BLaER1 treated with 17β-estradiol and CSF1 and Interleukin-3, amounts not matched to agents 10 nM and 100 nM (cell line): Measurements from ENCODE around the gene CEP83.

Experiments
- H3K27ac ChIP-seq, 11 experiments: shearing (Covaris generic); formaldehyde crosslinking; 2 replicates each; pipeline ENCODE4 v1.8.1; 2022
- H3K27me3 ChIP-seq, 11 experiments: shearing (Covaris generic); formaldehyde crosslinking; 2 replicates each; pipeline ENCODE4 v1.8.1; 2022
- H3K36me3 ChIP-seq, 11 experiments: shearing (Covaris generic); formaldehyde crosslinking; 2 replicates each; pipeline ENCODE4 v1.8.1; 2022
- H3K4me1 ChIP-seq, 10 experiments: shearing (Covaris generic); formaldehyde crosslinking; 2 replicates each; pipeline ENCODE4 v1.8.1; 2022
- H3K4me2 ChIP-seq, 11 experiments: shearing (Covaris generic); formaldehyde crosslinking; 2 replicates each; pipeline ENCODE4 v1.8.1; 2022
- H3K4me3 ChIP-seq, 10 experiments: shearing (Covaris generic); formaldehyde crosslinking; 2 replicates each; pipeline ENCODE4 v1.8.1; 2022
- H3K9ac ChIP-seq, 11 experiments: shearing (Covaris generic); formaldehyde crosslinking; 2 replicates each; pipeline ENCODE4 v1.8.1; 2022
- H3K9me3 ChIP-seq, 11 experiments: shearing (Covaris generic); formaldehyde crosslinking; replicated peaks in 1 of 11; 2 replicates each; pipeline ENCODE4 v1.8.1; 2022
- H4K20me1 ChIP-seq, 11 experiments: shearing (Covaris generic); formaldehyde crosslinking; 2 replicates each; pipeline ENCODE4 v1.8.1; 2022
- Cebpa-rat ChIP-seq, 11 experiments: shearing (Covaris generic); IDR thresholded peaks; 2 replicates each; pipeline ENCODE4 v1.8.1; 2022

The CEP83 gene

GRCh38 chr12:94265539-94265938, 194.1 kb downstream of the CEP83 start:
- peak overlapping the region in 2 of 11 experiments; percentile 71 to 73; a peak in 2 of 22 replicates for H3K27ac ChIP-seq
- H3K4me2 ChIP-seq, result peak overlapping the region in 7 of 11 experiments; percentile 77 to 90 (median 84); a peak in 11 of 22 replicates
- H3K27me3 ChIP-seq, result 0 out of 22 replicates have a peak, but pooled peaks cover 0 to 4% (median 0%) of the 10 kb centered on the region in 11 experiments
- no peaks in the 10 kb centered on the region for H4K20me1 ChIP-seq
- H3K4me3 ChIP-seq, result no peak overlapping the region
- no peaks in the 10 kb centered on the region for H3K9me3 ChIP-seq
- H3K9ac ChIP-seq, result no peak overlapping the region
- no peak for TF ChIP-seq Cebpa-rat (IDR thresholded peaks at IDR 0.05)
- peaks cover 51 to 70% (median 60%) of the 10 kb centered on the region in 10 experiments for H3K4me1 ChIP-seq
- peaks cover 0 to 11% (median 0%) of the 10 kb centered on the region in 11 experiments; a peak in 5 of 22 replicates for H3K36me3 ChIP-seq

GRCh38 chr12:94264736-94265485, 194.8 kb downstream of the CEP83 start:
- TF ChIP-seq Cebpa-rat (IDR thresholded peaks at IDR 0.05), result no peak
- Histone ChIP-seq H4K20me1 (no peaks in the 10 kb centered on the region), H3K36me3 (peaks cover 0 to 17% (median 0%) of the 10 kb centered on the region in 11 experiments; a peak in 7 of 22 replicates), H3K4me1 (peaks cover 51 to 70% (median 60%) of the 10 kb centered on the region in 10 experiments), H3K27ac (no peak overlapping the region), H3K4me3 (no peak overlapping the region), H3K27me3 (0 out of 22 replicates have a peak, but pooled peaks cover 0 to 4% (median 0%) of the 10 kb centered on the region in 11 experiments), H3K9ac (no peak overlapping the region), H3K4me2 (peak overlapping the region in 1 of 11 experiments; percentile 80; a peak in 2 of 22 replicates), H3K9me3 (no peaks in the 10 kb centered on the region)

DNA sequence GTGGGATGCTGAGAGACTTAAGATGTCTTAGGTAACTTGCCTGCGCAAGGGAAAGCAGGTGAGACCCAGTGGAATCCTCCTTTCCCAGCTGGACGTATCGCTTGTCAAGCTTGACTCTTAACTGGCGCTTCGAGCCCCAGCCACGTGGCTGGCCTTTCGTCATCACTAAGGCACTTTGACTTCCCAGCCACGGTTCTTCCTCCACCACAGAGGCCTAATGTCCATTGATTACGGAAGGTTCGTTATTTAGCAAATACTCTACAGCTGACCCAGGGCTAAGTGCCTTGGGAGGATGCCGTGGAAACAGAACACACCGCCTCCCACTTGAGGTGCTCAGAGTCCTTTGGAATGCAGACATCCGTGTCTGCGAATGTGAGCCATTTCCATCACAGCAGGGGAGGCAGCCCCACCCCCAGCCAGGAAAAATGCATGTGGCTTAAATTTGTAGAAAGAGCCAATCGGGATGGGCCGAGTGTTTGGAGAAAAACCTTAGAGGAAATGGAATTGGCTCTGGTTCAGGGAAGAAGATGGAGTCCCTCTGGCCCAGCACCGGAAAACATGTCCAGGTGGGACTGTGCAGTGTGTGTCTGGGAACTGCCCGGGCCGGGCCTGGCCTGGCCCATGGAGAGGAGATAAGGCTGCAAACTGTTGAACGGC, 195.6 kb downstream of the CEP83 start:
- H3K4me3 ChIP-seq, result 0 out of 20 replicates have a peak overlapping the region, but pooled peaks of 1 of the 10 experiments have one; percentile 1
- H3K27ac ChIP-seq, result peak overlapping the region in 6 of 11 experiments; percentile 61 to 77 (median 75); a peak in 12 of 22 replicates
- H3K4me2 ChIP-seq, result peak overlapping the region; percentile 71 to 96 (median 87)
- H4K20me1 ChIP-seq, result no peaks in the 10 kb centered on the region
- no peaks in the 10 kb centered on the region for H3K9me3 ChIP-seq
- peaks cover 0 to 22% (median 0%) of the 10 kb centered on the region in 11 experiments; a peak in 7 of 22 replicates for H3K36me3 ChIP-seq
- no peak for TF ChIP-seq Cebpa-rat (IDR thresholded peaks at IDR 0.05)
- 0 out of 22 replicates have a peak, but pooled peaks cover 0 to 4% (median 0%) of the 10 kb centered on the region in 11 experiments for H3K27me3 ChIP-seq
- peak overlapping the region in 2 of 11 experiments; percentile 18 to 73; a peak in 1 of 22 replicates for H3K9ac ChIP-seq
- peaks cover 51 to 70% (median 60%) of the 10 kb centered on the region in 10 experiments for H3K4me1 ChIP-seq

DNA sequence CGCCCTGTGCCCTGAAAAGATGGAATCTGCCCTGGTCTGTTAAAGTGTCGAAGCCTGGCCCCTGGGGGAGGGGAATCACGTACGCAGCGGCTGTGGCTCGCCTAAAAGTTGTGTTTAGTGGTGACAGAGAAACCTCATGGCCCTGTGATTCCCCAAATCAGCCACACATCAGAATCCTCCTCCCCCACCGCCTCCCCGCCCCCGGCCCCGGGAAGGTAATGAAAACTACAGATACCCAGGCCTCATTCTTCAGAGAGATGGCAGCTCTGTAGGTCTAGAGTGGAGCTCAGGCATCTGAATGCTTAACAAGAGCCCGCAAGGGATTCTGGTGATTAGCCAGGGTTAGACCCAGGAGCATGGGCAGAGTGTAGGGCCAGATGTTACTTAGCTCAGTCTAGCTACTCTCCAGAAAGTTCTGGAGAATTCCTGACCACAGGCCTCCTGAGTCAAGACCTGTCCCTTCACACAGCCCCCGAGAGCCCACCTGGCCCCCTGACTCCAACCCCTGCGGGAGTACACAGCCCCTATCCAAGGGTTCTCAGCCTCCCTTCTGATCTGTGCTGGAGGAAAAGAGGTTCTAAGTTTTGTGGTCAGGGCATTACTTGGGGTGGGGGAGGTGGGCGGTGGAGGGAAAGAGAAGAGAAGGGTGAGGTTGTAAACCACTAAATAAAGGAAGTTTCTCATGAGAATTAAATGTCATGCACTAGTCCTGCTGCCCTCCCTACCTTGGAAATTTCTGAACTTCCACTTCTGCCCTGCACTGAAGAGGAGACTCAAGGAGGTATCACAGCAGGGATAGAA, 196.5 kb downstream of the CEP83 start:
- no peaks in the 10 kb centered on the region for H3K9me3 ChIP-seq
- TF ChIP-seq Cebpa-rat (IDR thresholded peaks at IDR 0.05), result no peak
- 0 out of 22 replicates have a peak, but pooled peaks cover 0 to 4% (median 0%) of the 10 kb centered on the region in 11 experiments for H3K27me3 ChIP-seq
- peak overlapping the region; percentile 47 to 72 (median 58); a peak in 19 of 20 replicates for H3K4me3 ChIP-seq
- peak overlapping the region in 10 of 11 experiments; percentile 45 to 73 (median 66); a peak in 19 of 22 replicates for H3K9ac ChIP-seq
- peak overlapping the region; percentile 71 to 96 (median 87) for H3K4me2 ChIP-seq
- H3K4me1 ChIP-seq, result peaks cover 49 to 66% (median 56%) of the 10 kb centered on the region in 10 experiments
- H3K27ac ChIP-seq, result peak overlapping the region; percentile 22 to 77 (median 74); a peak in 21 of 22 replicates
- H4K20me1 ChIP-seq, result no peaks in the 10 kb centered on the region
- peaks cover 0 to 22% (median 0%) of the 10 kb centered on the region in 11 experiments; a peak in 7 of 22 replicates for H3K36me3 ChIP-seq

GRCh38 chr12:94262228-94263010, 197.2 kb downstream of the CEP83 start:
- Histone ChIP-seq H3K9me3 (no peaks in the 10 kb centered on the region), H3K36me3 (peaks cover 0 to 22% (median 0%) of the 10 kb centered on the region in 11 experiments; a peak in 7 of 22 replicates), H3K27ac (peak overlapping the region; percentile 22 to 77 (median 74); a peak in 21 of 22 replicates), H4K20me1 (no peaks in the 10 kb centered on the region), H3K4me1 (peaks cover 41 to 58% (median 48%) of the 10 kb centered on the region in 10 experiments), H3K27me3 (0 out of 22 replicates have a peak, but pooled peaks cover 0 to 4% (median 0%) of the 10 kb centered on the region in 11 experiments), H3K9ac (peak overlapping the region; percentile 45 to 73 (median 66); a peak in 20 of 22 replicates), H3K4me3 (peak overlapping the region; percentile 47 to 72 (median 58)), H3K4me2 (peak overlapping the region; percentile 71 to 96 (median 87))
- TF ChIP-seq Cebpa-rat (IDR thresholded peaks at IDR 0.05), result no peak

DNA sequence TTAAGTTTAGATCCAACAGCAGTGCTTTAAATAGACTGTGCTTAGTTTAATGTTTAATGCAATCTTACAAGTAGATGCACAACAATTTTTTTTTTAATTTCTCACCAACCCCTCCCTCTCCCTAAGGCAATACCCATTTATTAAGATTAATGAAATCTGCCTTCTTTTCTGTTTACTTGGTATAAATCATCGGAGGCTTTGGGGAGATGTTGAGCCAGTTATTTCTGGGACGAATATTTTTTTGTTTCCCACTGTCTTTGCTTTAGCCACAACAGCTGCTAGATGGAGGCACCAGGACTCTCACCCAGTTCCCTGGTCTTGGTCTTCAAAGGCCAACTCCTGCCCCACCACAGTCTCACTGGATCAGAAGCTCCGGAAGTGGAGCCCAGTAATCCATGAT, 197.9 kb downstream of the CEP83 start:
- peak overlapping the region in 9 of 10 experiments; percentile 47 to 72 (median 59); a peak in 8 of 20 replicates for H3K4me3 ChIP-seq
- 0 out of 22 replicates have a peak, but pooled peaks cover 0 to 4% (median 0%) of the 10 kb centered on the region in 11 experiments for H3K27me3 ChIP-seq
- H3K4me2 ChIP-seq, result peak overlapping the region; percentile 71 to 96 (median 87)
- H3K4me1 ChIP-seq, result peaks cover 35 to 52% (median 42%) of the 10 kb centered on the region in 10 experiments
- peak overlapping the region in 9 of 11 experiments; percentile 56 to 77 (median 74); a peak in 18 of 22 replicates for H3K27ac ChIP-seq
- H4K20me1 ChIP-seq, result no peaks in the 10 kb centered on the region
- no peaks in the 10 kb centered on the region for H3K9me3 ChIP-seq
- H3K9ac ChIP-seq, result peak overlapping the region in 7 of 11 experiments; percentile 60 to 72 (median 67); a peak in 10 of 22 replicates
- no peak for TF ChIP-seq Cebpa-rat (IDR thresholded peaks at IDR 0.05)
- H3K36me3 ChIP-seq, result peaks cover 0 to 22% (median 0%) of the 10 kb centered on the region in 11 experiments; a peak in 7 of 22 replicates

- Histone ChIP-seq H3K4me1 (peaks cover 28 to 45% (median 35%) of the 10 kb centered on the region in 10 experiments), H3K4me3 (no peak overlapping the region), H3K27ac (no peak overlapping the region), H3K9me3 (no peaks in the 10 kb centered on the region), H4K20me1 (no peaks in the 10 kb centered on the region), H3K36me3 (peaks cover 0 to 26% (median 0%) of the 10 kb centered on the region in 11 experiments; a peak in 7 of 22 replicates), H3K9ac (no peak overlapping the region), H3K4me2 (no peak overlapping the region), H3K27me3 (0 out of 22 replicates have a peak, but pooled peaks cover 0 to 3% (median 0%) of the 10 kb centered on the region in 11 experiments)
- no peak for TF ChIP-seq Cebpa-rat (IDR thresholded peaks at IDR 0.05)
Measured at GRCh38 chr12:94261119-94261518, 198.5 kb downstream of the CEP83 start.
